OCI-LY1 (cell line): ENCODE measurements around the gene TENM4.

ENCODE experiments used
- CTCF ChIP-seq: fragments of 200-600 bp; sonication (generic), shearing (Covaris generic); IDR thresholded peaks from 2 replicates; pipeline ENCODE4 v1.5.1; 2017; ENCODE audit warnings: mild to moderate bottlenecking, antibody characterized with exemption, low read length, moderate library complexity, mixed read lengths
- EZH2 ChIP-seq: fragments of 200-600 bp; sonication (generic), shearing (Covaris generic); IDR thresholded peaks from 2 replicates; pipeline ENCODE4 v1.8.0; 2017; ENCODE audit warnings: borderline replicate concordance, mixed run types, mild to moderate bottlenecking, antibody characterized with exemption, low read length, moderate library complexity, mixed read lengths

GRCh38 chr11:78853521-78853920 is 587.3 kb downstream of the TENM4 start:
- TF ChIP-seq EZH2 = no peak
- TF ChIP-seq CTCF = no peak
